IPS-20b (cell line): ENCODE results near the gene MIOX.

Experiments used
- H3K27ac ChIP-seq: one replicate; pipeline ENCODE4 v1.5.1; 2013; ENCODE audit warnings: low read length
- H3K27me3 ChIP-seq: 2 replicates; pipeline ENCODE4 v1.6.1; 2013; ENCODE audit warnings: mild to moderate bottlenecking, low read length, inconsistent platforms; ENCODE audit not compliant: insufficient read depth
- H3K36me3 ChIP-seq: 2 replicates; pipeline ENCODE4 v1.6.1; 2013; ENCODE audit warnings: low read depth, mild to moderate bottlenecking, inconsistent platforms, low read length, moderate library complexity; ENCODE audit not compliant: insufficient read depth
- H3K4me1 ChIP-seq: 2 replicates; pipeline ENCODE4 v1.6.1; 2013; ENCODE audit warnings: mild to moderate bottlenecking, control low read depth, inconsistent platforms, low read length, moderate library complexity; ENCODE audit not compliant: insufficient read depth
- H3K4me3 ChIP-seq: 2 replicates; pipeline ENCODE4 v1.5.1; 2013; ENCODE audit warnings: mild to moderate bottlenecking, low read length, inconsistent platforms
- H3K9ac ChIP-seq: 2 replicates; pipeline ENCODE4 v1.6.1; 2013; ENCODE audit warnings: low read depth, mild to moderate bottlenecking, inconsistent platforms, low read length, moderate library complexity
- H3K9me3 ChIP-seq: 2 replicates; pipeline ENCODE4 v1.6.1; 2013; ENCODE audit warnings: mild to moderate bottlenecking, low read depth, low read length, inconsistent platforms; ENCODE audit not compliant: insufficient read depth

The MIOX gene

DNA sequence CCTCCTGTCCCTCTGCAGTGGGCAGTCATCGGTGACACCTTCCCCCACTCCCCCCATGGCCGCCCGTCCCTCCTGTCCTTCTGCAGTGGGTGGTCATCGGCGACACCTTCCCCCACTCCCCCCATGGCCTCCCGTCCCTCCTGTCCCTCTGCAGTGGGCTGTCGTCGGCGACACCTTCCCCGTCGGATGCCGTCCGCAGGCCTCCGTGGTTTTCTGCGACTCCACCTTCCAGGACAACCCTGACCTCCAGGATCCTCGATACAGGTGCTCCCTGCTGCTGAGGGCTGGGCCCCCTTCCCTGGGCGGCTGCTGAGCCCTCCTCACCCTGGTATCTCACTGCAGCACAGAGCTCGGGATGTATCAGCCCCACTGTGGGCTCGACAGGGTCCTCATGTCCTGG is 2.2 kb downstream of the MIOX start:
- H3K27ac ChIP-seq, result no peak overlapping the region
- no peak overlapping the region for H3K4me3 ChIP-seq
- H3K9me3 ChIP-seq, result no peaks in the 10 kb centered on the region

DNA sequence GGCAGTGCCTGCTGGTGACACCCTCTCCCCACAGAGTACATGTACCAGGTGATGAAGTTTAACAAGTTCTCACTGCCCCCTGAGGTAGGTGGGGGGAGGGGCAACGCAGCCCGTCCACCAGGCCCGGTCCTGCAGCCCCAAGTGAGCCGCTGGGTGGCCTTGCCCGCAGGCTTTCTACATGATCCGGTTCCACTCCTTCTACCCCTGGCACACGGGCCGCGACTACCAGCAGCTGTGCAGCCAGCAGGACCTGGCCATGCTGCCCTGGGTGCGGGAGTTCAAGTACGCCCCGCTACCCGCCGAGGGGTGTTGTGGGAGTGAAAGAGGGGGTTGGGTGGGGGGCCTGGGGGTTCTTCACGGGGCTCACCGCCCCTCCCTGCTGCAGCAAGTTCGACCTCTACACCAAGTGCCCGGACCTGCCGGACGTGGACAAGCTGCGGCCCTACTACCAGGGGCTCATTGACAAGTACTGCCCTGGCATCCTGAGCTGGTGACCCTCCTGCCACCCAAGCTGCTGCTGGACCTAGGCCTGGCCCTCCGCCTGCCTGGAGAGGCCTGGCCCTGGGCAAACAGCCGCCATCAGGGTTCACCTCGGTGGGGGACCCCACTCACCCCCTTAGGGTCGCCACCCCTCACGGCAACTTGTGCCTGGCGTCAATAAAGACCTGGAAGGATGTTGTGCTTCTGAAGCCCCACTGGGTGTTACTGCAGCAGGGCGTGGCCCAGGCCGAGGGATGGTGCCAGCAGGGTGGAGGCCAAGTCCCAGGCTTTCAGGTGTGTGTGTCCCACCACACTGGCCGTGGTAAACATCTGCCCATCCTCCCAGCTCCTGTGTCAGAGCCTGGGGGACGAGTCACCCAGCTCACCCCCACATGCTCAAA is 2.9 kb downstream of the MIOX start:
- Histone ChIP-seq H3K9me3 (no peaks in the 10 kb centered on the region), H3K9ac (no peak overlapping the region), H3K27me3 (no peaks in the 10 kb centered on the region), H3K27ac (no peak overlapping the region), H3K4me1 (no peaks in the 10 kb centered on the region), H3K4me3 (no peak overlapping the region), H3K36me3 (no peaks in the 10 kb centered on the region)

More for the DNA sequence above, 2.2 kb downstream of the MIOX start:
- Histone ChIP-seq H3K4me1 (no peaks in the 10 kb centered on the region), H3K27me3 (no peaks in the 10 kb centered on the region), H3K9ac (no peak overlapping the region), H3K36me3 (no peaks in the 10 kb centered on the region)

DNA sequence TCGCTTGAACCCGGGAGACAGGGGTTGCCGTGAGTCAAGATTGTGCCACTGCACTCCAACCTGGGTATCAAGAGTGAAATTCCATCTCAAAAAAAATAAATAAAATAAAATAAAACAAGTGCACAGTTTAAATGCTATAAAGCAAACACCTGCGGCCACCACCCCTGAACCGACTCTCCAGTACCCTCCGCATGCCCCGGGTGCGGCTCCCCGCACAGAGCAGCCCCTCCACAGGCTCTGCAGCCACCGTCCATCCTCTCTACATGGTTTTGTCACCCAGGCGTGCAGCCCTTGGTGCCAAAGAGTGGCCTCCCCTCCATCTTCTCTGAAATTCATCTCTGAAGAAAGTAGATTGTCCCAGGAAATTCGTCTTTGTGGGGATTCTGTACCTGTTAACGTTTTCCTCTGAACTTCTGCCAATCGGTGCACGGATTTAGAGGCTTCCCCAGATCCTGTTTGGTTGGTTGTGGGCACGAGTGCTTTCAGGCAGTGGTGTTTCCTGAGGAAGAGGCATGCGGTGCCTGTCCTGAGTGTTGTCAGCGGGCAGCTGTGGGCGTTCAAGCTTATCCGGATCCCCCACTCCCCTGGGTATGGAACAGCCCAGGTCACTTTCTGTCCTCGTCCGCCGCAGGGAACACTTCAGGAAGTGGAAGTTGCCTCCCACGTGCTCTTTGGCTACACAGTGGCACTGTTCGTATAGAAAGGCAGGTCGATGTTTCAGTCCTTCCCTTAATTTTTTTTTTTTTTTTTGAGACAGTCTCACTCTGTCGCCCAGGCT is 4.1 kb downstream of the MIOX start:
- H3K9ac ChIP-seq, result no peak overlapping the region
- H3K9me3 ChIP-seq, result no peaks in the 10 kb centered on the region
- no peak overlapping the region for H3K4me3 ChIP-seq
- H3K4me1 ChIP-seq, result no peaks in the 10 kb centered on the region
- H3K27me3 ChIP-seq, result no peaks in the 10 kb centered on the region
- H3K27ac ChIP-seq, result no peak overlapping the region
- no peaks in the 10 kb centered on the region for H3K36me3 ChIP-seq

DNA sequence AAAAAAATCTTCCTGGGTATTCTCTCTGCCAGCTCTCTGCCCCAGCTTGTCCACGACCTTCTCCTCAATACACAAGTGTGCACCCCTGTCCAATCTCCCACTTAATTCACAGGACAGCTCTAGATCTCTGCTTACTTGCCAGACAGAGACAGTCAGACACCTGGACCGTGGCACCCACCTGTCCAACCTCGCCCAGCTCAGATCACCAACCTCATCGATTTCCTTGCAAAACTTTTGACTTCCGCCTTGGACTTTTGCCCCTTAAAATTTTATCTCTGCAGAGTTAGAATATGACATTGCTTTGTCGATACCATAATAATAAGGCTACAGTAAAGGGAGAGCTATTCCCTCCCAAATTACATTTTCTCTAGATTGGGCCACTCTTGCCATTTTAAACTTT is 10.4 kb downstream of the MIOX start:
- no peaks in the 10 kb centered on the region for H3K4me1 ChIP-seq

DNA sequence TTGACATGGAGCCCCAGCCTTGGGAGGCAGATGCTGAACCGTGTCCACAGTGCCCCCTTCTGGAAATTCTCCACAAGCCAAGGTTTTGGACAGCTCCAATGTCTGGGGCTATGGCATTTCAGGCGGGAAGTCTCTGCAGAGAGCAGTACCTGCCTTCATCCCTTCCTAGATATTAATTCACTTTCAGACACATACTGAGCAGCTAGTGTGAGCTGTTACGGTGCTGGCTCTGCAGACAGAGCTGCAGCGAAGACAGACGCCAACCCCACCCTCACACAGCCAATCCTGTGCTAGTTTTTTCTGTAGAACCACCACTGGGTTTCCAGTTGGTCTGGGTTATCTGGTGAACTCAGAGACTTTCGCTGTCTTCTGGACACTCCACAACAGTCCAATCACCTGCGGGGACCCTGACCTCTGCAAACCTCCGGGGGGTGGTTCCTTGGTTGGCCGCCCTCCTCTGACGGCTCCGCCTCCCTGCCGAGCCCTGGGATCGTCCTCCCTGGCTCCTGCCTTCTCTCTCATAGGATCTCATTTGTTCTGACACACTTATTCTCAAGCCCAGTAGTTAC is 11.7 kb downstream of the MIOX start:
- Histone ChIP-seq H3K4me3 (no peak overlapping the region), H3K36me3 (no peaks in the 10 kb centered on the region), H3K9me3 (no peaks in the 10 kb centered on the region), H3K27me3 (no peaks in the 10 kb centered on the region), H3K4me1 (no peaks in the 10 kb centered on the region), H3K9ac (no peak overlapping the region), H3K27ac (no peak overlapping the region)

More for the DNA sequence above, 10.4 kb downstream of the MIOX start:
- no peaks in the 10 kb centered on the region for H3K27me3 ChIP-seq
- H3K9me3 ChIP-seq, result no peaks in the 10 kb centered on the region
- no peaks in the 10 kb centered on the region for H3K36me3 ChIP-seq
- no peak overlapping the region for H3K4me3 ChIP-seq
- H3K27ac ChIP-seq, result no peak overlapping the region
- no peak overlapping the region for H3K9ac ChIP-seq

DNA sequence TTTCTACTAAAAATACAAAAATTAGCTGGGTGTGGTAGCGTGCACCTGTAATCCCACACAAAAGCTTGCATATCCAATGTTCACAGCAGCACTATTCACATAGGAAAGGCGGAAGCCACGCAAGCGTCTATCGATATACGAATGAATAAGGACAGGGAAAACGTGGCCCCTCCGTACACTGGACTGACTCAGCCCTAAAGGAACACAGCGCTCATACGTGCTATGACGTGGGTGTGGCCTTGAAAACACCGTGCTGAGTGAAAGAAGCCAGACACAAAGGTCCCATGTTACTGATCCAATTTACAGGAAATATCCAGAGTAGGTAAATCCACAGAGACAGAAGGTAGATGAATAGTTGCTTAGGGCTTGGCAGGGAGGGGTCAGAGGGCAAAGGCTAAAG is 13.8 kb downstream of the MIOX start:
- no peaks in the 10 kb centered on the region for H3K4me1 ChIP-seq
- no peak overlapping the region for H3K4me3 ChIP-seq
- peaks cover 6% of the 10 kb centered on the region; the same call in 1 of the 2 replicates for H3K36me3 ChIP-seq
- no peak overlapping the region for H3K27ac ChIP-seq
- H3K9ac ChIP-seq, result no peak overlapping the region
- H3K27me3 ChIP-seq, result no peaks in the 10 kb centered on the region
- H3K9me3 ChIP-seq, result no peaks in the 10 kb centered on the region

DNA sequence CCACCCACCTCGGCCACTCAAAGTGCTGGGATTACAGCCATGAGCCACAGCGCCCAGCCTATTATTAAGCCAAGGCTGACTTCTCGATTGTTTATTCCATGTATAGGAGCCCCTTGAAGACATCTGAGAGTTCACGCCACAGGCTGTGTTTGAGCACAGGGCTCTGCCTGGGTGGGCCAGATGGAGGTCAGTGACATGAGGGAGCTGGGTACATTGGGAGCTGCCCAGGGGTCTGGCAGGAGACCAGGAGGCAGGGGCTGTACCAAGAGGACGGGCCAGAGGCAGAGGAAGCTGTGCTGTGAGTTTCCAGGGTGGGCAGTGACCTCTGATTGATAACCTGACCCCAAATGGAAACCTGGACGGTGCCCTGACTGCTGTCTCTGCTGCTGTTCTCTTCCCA is 15.4 kb downstream of the MIOX start:
- H3K4me3 ChIP-seq, result no peak overlapping the region
- no peak overlapping the region for H3K9ac ChIP-seq
- peaks cover 6% of the 10 kb centered on the region; the same call in 1 of the 2 replicates for H3K36me3 ChIP-seq
- no peak overlapping the region for H3K27ac ChIP-seq
- no peaks in the 10 kb centered on the region for H3K27me3 ChIP-seq
- no peaks in the 10 kb centered on the region for H3K9me3 ChIP-seq
- no peaks in the 10 kb centered on the region; the same call in 1 of the 2 replicates for H3K4me1 ChIP-seq

DNA sequence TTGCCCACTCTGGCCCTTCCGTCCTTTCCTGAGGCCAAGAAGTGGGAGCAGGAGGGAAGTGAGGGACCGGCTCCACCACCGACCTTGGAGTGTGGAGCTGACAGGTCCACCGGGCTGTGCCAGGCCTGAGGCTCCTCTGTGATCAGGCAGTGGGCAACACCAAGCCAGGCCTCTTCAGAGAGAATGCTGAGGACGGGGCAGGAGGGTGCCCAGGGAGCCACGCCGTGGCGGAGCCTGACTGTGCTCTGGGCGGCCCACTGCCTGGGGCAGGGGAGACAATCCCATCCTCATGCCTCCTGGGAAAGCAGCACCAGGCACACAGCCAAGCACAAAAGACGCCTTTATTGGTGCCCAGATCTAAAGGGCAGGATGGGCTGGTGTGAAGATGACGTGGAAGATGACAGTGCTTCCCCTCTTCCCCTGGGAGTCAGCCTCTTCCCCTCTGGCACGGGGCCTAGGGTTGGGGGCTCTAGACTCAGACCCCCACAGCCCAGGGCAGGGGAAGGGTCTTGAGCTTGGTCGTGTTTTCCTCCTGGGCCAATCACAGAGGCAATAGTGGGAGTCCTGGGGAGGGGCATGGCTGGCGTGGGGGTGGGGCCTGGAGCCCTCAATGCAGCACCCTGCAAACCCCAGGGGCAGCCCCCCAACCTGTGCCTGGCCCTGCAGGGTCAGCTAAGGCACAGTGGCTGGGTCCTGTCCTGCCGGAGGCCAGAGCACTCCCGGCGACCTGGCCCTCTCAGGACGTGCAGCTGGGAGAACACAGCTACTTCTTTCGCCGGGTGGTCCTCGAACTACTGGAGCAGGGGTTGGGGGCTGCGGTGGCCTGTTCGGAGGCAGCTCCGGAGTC is 16.2 kb downstream of the MIOX start:
- Histone ChIP-seq H3K9ac (no peak overlapping the region), H3K36me3 (peaks cover 6% of the 10 kb centered on the region; the same call in 1 of the 2 replicates), H3K27me3 (no peaks in the 10 kb centered on the region), H3K9me3 (no peaks in the 10 kb centered on the region), H3K4me1 (no peaks in the 10 kb centered on the region; the same call in 1 of the 2 replicates), H3K4me3 (no peak overlapping the region), H3K27ac (no peak overlapping the region)

DNA sequence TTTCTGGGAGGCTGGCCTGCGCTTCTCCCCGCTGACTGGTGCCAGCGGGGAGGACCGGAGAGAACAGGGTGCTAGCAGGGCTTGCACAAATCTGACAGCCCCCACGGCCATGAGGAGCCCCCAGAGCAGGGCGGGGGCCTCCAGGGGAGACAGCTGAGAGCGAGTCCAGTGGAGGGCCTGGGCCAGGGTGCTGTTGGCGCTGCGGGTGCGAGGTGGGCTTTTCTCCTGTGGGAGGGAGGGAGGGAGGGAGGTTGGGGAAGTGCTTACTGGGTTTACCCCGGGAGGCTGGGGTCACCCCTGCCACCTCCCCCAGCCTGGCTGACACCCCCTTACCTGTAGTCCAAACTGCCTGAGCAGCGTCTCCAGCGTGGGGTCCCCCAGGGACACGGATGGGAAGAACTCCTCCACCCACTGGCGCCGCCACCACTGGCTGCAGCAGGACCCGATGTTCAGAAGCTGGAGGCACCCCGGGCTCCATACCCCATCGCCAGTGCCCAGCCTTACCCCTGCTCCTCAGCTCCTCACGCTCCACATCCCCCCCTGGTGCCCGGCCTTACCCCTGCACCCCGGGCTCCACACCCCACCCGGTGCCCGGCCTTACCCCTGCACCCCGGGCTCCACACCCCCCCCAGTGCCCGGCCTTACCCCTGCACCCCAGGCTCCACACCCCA is 17.0 kb downstream of the MIOX start:
- Histone ChIP-seq H3K9me3 (no peaks in the 10 kb centered on the region), H3K4me1 (no peaks in the 10 kb centered on the region; the same call in 1 of the 2 replicates), H3K4me3 (no peak overlapping the region), H3K9ac (no peak overlapping the region), H3K36me3 (peaks cover 6% of the 10 kb centered on the region; the same call in 1 of the 2 replicates), H3K27ac (no peak overlapping the region), H3K27me3 (no peaks in the 10 kb centered on the region)

DNA sequence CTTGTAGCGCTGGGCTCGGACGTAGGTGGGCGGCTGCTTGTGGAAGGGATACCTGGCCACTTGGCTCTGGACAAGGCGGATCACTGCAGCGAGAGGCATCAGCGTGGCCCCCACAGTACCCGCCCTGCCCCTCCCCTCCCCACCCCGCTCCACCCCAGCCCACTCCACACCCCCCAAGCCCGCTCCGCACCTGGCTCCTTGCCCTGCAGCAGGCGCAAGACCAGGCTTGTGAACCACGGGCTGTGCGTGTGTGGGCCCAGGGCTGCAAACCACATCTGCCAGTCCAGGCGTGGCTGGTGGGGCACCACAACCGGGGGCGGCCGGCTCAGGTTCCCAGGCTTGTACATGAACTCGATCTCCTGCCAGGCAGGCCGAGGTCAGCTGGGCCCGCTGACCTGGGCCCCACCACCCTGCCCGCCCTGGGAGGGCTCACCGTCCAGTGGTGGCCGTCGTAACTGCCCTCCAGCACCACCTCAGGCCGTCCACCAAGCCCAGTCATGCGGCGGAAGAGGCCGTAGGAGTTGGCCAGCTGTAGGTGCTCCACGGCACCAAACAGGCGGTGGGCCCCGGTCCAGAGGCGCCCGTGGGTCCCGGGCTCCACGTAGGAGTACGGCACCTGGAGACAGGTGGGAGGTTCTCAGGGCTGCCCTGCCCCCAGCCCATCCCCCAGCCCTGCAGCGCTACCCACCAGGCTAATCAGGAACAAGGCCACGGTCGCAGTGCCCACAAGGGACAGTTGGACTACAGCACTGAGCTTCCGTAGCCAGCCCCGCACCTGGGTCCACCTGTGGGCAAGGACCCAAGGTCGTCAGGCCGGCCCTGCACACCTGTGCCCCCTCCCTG is 17.9 kb downstream of the MIOX start:
- no peak overlapping the region for H3K27ac ChIP-seq
- peaks cover 6% of the 10 kb centered on the region; the same call in 1 of the 2 replicates for H3K36me3 ChIP-seq
- no peaks in the 10 kb centered on the region for H3K27me3 ChIP-seq
- H3K4me3 ChIP-seq, result no peak overlapping the region
- no peaks in the 10 kb centered on the region; the same call in 1 of the 2 replicates for H3K4me1 ChIP-seq
- no peak overlapping the region for H3K9ac ChIP-seq
- H3K9me3 ChIP-seq, result no peaks in the 10 kb centered on the region
